ENCODE results near the gene MSL3B.

MSL3B gene

DNA sequence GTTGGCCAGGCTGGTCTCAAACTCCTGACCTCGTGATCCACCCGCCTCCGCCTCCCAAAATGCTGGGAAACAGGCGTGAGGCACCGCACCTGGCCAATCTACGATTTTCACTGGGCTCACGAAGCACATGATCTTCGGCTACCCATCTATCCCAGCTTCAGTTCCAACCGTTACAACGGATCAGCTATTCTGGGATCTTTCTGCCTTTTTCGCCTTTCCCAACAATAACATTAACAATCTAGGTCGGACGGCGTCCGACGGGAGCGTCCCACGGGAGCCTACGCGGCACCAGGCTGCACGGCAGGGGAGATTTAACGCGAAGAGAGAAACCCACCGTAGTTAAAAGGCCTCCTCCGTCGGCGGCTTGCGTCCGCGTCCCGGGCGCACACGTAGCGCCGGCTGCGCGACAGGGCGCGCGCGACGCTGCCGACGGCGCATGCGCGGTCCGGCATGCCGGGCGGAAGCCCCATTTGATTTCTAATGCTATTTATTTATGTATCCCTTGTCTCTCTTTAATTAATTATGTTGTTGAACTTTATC is at the start of gene MSL3B (continued):
- TF ChIP-seq YY1 (IDR thresholded peaks at IDR 0.05; ENCODE audit: borderline replicate concordance in 1 of 3, control insufficient read depth in 1 of 3, extremely low read depth in 1 of 3, insufficient read depth in 3 of 3, insufficient read length in 1 of 3, insufficient replicate concordance in 2 of 3, low read depth in 1 of 3, low read length in 2 of 3) = peak in 1 of 3 experiments; percentile 36
- TF ChIP-seq CBX8 (IDR thresholded peaks at IDR 0.05; ENCODE audit: borderline replicate concordance, extremely low read depth, low read depth, low read length, poor library complexity, severe bottlenecking) = no peak
- TF ChIP-seq, protein P1, sequence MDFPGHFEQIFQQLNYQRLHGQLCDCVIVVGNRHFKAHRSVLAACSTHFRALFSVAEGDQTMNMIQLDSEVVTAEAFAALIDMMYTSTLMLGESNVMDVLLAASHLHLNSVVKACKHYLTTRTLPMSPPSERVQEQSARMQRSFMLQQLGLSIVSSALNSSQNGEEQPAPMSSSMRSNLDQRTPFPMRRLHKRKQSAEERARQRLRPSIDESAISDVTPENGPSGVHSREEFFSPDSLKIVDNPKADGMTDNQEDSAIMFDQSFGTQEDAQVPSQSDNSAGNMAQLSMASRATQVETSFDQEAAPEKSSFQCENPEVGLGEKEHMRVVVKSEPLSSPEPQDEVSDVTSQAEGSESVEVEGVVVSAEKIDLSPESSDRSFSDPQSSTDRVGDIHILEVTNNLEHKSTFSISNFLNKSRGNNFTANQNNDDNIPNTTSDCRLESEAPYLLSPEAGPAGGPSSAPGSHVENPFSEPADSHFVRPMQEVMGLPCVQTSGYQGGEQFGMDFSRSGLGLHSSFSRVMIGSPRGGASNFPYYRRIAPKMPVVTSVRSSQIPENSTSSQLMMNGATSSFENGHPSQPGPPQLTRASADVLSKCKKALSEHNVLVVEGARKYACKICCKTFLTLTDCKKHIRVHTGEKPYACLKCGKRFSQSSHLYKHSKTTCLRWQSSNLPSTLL (IDR thresholded peaks at IDR 0.05) = no peak
- TF ChIP-seq, protein P2, sequence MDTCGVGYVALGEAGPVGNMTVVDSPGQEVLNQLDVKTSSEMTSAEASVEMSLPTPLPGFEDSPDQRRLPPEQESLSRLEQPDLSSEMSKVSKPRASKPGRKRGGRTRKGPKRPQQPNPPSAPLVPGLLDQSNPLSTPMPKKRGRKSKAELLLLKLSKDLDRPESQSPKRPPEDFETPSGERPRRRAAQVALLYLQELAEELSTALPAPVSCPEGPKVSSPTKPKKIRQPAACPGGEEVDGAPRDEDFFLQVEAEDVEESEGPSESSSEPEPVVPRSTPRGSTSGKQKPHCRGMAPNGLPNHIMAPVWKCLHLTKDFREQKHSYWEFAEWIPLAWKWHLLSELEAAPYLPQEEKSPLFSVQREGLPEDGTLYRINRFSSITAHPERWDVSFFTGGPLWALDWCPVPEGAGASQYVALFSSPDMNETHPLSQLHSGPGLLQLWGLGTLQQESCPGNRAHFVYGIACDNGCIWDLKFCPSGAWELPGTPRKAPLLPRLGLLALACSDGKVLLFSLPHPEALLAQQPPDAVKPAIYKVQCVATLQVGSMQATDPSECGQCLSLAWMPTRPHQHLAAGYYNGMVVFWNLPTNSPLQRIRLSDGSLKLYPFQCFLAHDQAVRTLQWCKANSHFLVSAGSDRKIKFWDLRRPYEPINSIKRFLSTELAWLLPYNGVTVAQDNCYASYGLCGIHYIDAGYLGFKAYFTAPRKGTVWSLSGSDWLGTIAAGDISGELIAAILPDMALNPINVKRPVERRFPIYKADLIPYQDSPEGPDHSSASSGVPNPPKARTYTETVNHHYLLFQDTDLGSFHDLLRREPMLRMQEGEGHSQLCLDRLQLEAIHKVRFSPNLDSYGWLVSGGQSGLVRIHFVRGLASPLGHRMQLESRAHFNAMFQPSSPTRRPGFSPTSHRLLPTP (IDR thresholded peaks at IDR 0.05; ENCODE audit: borderline replicate concordance, extremely low read depth, insufficient read length) = no peak
- TF ChIP-seq NFRKB (IDR thresholded peaks at IDR 0.05; ENCODE audit: low read depth) = no peak
- no peak for TF ChIP-seq ZNF699 (CRISPR knock-in tag; IDR thresholded peaks at IDR 0.05; ENCODE audit: insufficient replicate concordance)
- TF ChIP-seq, protein P3, sequence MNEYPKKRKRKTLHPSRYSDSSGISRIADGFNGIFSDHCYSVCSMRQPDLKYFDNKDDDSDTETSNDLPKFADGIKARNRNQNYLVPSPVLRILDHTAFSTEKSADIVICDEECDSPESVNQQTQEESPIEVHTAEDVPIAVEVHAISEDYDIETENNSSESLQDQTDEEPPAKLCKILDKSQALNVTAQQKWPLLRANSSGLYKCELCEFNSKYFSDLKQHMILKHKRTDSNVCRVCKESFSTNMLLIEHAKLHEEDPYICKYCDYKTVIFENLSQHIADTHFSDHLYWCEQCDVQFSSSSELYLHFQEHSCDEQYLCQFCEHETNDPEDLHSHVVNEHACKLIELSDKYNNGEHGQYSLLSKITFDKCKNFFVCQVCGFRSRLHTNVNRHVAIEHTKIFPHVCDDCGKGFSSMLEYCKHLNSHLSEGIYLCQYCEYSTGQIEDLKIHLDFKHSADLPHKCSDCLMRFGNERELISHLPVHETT (CRISPR knock-in tag; conservative IDR thresholded peaks at IDR 0.05 in 1 of 2, IDR thresholded peaks at IDR 0.05 in 1 of 2) = no peak
- no peak for TF ChIP-seq ZNF707 (CRISPR knock-in tag; conservative IDR thresholded peaks at IDR 0.05)
- no peak for TF ChIP-seq ADNP (tag; IDR thresholded peaks at IDR 0.05)
- no peak for TF ChIP-seq POU5F1 (IDR thresholded peaks at IDR 0.05; ENCODE audit: borderline replicate concordance, low read depth, low read length, partially characterized antibody)
- TF ChIP-seq YBX1 (IDR thresholded peaks at IDR 0.05) = no peak
- TF ChIP-seq, protein P4, sequence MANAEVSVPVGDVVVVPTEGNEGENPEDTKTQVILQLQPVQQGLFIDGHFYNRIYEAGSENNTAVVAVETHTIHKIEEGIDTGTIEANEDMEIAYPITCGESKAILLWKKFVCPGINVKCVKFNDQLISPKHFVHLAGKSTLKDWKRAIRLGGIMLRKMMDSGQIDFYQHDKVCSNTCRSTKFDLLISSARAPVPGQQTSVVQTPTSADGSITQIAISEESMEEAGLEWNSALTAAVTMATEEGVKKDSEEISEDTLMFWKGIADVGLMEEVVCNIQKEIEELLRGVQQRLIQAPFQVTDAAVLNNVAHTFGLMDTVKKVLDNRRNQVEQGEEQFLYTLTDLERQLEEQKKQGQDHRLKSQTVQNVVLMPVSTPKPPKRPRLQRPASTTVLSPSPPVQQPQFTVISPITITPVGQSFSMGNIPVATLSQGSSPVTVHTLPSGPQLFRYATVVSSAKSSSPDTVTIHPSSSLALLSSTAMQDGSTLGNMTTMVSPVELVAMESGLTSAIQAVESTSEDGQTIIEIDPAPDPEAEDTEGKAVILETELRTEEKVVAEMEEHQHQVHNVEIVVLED (CRISPR knock-in tag; IDR thresholded peaks at IDR 0.05) = peak; percentile 90
- TF ChIP-seq, protein P5, sequence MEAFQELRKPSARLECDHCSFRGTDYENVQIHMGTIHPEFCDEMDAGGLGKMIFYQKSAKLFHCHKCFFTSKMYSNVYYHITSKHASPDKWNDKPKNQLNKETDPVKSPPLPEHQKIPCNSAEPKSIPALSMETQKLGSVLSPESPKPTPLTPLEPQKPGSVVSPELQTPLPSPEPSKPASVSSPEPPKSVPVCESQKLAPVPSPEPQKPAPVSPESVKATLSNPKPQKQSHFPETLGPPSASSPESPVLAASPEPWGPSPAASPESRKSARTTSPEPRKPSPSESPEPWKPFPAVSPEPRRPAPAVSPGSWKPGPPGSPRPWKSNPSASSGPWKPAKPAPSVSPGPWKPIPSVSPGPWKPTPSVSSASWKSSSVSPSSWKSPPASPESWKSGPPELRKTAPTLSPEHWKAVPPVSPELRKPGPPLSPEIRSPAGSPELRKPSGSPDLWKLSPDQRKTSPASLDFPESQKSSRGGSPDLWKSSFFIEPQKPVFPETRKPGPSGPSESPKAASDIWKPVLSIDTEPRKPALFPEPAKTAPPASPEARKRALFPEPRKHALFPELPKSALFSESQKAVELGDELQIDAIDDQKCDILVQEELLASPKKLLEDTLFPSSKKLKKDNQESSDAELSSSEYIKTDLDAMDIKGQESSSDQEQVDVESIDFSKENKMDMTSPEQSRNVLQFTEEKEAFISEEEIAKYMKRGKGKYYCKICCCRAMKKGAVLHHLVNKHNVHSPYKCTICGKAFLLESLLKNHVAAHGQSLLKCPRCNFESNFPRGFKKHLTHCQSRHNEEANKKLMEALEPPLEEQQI (IDR thresholded peaks at IDR 0.05) = no peak
- no peak for TF ChIP-seq HDAC3 (IDR thresholded peaks at IDR 0.05; ENCODE audit: borderline replicate concordance, partially characterized antibody)
- TF ChIP-seq HDAC2 (IDR thresholded peaks at IDR 0.05) = no peak

Measured in K562 (cell line).